Measurements from ENCODE around the gene MINPP1.
"Not testable (repeated sequence)": the region's sequence is repeated elsewhere in the genome, so short reads cannot be mapped to it uniquely, and the experiment has no call there.

Gene MINPP1

GRCh38 chr10:87504640-87505365 lies at the start of gene MINPP1:
Gene MINPP1, plus strand, starts transcription at chr10:87504893. Its CDS starts 23 bp downstream, at chr10:87504916.
- DNase-seq (ENCODE audit: low read depth, low spot score), result peak; percentile 64

GRCh38 chr10:87456586-87457220 lies 48.0 kb upstream of the MINPP1 start:
- not testable (repeated sequence) for DNase-seq (ENCODE audit: low read depth, low spot score)

DNA sequence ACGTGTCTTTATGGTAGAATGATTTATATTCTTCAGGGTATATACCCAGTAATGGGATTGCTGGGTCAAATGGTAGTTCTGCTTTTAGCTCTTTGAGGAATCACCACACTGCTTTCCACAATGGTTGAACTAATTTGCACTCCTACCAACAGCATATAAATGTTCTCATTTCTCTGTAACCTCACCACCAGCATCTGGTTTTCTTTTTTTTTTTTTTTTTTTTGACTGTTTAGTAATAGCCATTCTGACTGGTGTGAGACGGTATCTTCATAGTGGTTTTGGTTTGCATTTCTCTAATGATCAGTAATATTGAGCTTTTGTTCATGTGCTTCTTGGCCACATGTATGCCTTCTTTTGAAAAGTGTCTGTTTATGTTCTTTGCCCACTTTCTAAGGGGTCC lies 42.9 kb upstream of the MINPP1 start:
- DNase-seq (ENCODE audit: low read depth, low spot score), result not testable (repeated sequence)

DNA sequence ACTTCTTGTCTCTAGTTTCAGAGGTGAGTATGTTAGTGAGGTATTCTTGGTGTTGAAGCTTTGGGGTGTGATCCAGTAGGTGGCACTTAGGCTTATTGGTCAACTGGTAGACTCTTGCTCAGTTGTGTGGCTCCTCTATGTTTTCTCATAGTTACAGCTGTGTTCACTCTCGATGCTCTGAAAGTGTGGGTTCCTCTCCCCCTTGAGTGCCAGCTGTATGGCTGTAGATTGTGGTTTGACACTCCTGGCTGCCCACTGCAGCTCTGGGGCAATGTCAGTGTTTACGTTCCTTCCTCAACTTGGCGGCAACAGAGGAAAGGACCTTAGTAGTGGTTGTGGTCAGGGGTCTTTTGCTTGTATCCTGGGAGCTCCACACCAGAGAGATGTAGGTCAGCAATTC lies 37.8 kb upstream of the MINPP1 start:
- not testable (repeated sequence) for DNase-seq (ENCODE audit: low read depth, low spot score)

- DNase-seq (ENCODE audit: low read depth, low spot score), result not testable (repeated sequence)
Measured at GRCh38 chr10:87488733-87489132, 16.0 kb upstream of the MINPP1 start.

- DNase-seq (ENCODE audit: low read depth, low spot score), result not testable (repeated sequence)
Measured at GRCh38 chr10:87490285-87490684, 14.4 kb upstream of the MINPP1 start.

DNA sequence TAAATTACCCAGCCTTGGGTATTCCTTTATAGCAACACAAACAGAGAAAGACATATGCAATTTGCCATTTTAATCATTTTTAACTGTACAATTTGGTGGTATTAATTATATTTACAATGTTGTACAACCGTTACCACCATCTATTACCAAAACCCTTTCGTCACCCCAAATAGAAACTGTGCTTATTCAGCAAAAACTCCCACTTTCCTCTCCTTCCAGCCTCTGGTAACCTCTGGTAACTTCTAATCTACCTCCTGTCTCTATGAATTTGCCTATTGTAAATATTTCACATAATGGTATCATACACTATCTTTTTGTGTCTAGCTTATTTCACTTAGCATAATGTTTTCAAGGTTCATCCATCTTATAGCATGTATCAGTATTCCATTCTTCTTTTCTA lies 12.2 kb upstream of the MINPP1 start:
- DNase-seq (ENCODE audit: low read depth, low spot score), result not testable (repeated sequence)

- not testable (repeated sequence) for DNase-seq (ENCODE audit: low read depth, low spot score)
Measured at GRCh38 chr10:87495446-87495845, 9.2 kb upstream of the MINPP1 start.

GRCh38 chr10:87497386-87497785 lies 7.3 kb upstream of the MINPP1 start:
- not testable (repeated sequence) for DNase-seq (ENCODE audit: low read depth, low spot score)

GRCh38 chr10:87498106-87498789 lies 6.4 kb upstream of the MINPP1 start:
- not testable (repeated sequence) for DNase-seq (ENCODE audit: low read depth, low spot score)

DNA sequence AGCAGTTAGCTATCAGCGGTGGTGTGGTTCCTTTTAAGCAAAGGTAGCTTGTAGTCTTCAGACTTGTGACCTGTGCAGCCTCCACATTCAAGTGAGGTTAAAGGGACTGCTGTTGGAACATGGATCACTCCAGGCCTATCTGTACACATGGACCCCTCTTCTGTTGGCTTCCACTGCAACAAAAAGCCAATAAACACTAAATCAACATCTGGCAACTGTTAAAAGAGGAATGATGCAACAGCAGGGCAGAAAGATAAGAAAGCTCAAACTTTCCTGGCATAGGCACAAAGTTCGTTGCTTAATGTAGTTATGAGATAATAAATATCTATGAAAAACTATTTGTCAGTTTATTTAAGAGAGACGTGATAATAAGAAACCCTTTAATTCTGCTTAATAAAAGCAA lies 4.0 kb upstream of the MINPP1 start:
- DNase-seq (ENCODE audit: low read depth, low spot score), result no peak

DNA sequence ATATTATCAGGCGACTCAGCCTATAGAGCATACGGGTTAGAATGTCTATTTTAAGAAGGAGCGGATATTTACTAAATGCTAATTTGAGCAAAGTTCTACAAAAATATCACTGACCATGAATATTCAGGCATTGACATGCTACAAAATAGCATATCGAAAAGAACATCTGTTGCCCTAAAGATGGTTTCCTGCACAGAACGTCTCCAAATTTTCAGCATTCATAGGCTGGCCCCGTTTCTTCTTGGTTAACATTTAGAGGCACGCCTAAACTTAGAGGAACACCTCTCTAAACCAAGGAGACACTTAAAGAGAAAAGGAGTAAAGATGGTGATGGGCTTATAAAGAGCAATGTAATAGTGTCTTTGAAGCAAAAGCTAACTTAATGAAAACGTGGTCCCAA lies 1.3 kb upstream of the MINPP1 start:
- DNase-seq (ENCODE audit: low read depth, low spot score), result no peak

DNA sequence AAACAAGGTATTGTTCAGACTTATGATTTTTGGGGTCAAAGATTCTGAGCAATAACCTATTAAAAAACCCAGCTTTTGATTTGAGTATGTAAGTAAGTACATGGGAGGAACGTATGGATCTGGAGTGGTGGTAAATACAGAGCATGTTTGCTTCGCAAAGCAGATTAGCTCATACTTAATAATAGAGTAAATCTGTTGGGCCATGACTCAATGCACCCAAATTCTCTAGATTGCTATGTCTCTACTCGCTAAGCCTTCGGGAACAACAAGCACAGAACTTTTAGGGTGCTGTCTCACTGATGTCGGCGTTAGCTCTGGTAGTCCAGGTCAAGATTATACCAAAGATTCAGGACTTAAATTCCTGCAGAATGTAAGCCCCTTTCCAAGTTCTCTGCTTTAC lies 807 bp upstream of the MINPP1 start:
- no peak for DNase-seq (ENCODE audit: low read depth, low spot score)

- no peak for DNase-seq (ENCODE audit: low read depth, low spot score)
Measured at GRCh38 chr10:87504307-87504639, 420 bp upstream of the MINPP1 start.

GRCh38 chr10:87505366-87506111 lies 846 bp downstream of the MINPP1 start:
- DNase-seq (ENCODE audit: low read depth, low spot score), result peak; percentile 30

DNA sequence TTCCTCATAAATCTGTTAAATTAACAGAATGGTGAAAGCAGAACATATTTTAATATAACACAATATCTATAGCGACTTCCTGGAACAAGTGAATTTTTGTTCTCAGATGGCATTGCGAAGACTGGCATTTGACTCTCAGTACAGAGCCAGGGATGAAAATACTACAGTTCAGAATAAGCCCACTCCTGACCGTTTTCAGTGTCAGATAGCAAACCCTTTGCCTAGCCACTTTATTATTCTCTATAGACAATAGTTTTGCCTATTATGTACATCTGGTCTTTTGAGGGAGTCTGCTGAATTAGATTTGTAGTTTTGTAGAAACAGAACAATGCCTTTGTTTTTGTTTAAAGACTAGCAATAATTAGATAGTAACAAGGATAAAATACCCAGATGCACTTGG lies 2.3 kb downstream of the MINPP1 start:
- no peak for DNase-seq (ENCODE audit: low read depth, low spot score)

DNA sequence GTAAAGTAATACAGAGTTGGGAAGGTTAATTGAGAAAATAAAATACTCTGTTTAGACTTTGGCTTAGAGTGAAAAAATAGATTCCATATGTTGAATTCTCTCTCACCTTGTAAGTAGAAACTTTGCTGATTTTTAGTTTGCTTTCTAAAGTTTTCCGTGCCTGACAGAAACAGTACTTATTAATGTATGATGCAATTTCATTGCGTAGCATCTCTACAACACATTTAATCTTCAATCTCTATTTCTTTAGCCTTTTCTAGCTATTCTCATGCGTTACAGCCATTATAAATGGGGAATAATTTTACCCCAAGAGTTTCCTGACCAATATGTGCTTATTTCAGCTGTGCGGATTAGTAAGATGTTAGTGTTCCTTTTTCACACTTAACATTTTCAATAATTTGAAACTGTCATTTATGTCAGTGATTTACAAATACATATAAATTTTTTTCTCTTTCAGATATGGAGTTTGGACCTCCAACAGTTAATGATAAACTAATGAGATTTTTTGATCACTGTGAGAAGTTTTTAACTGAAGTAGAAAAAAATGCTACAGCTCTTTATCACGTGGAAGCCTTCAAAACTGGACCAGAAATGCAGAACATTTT lies 3.3 kb downstream of the MINPP1 start:
- DNase-seq (ENCODE audit: low read depth, low spot score), result no peak

DNA sequence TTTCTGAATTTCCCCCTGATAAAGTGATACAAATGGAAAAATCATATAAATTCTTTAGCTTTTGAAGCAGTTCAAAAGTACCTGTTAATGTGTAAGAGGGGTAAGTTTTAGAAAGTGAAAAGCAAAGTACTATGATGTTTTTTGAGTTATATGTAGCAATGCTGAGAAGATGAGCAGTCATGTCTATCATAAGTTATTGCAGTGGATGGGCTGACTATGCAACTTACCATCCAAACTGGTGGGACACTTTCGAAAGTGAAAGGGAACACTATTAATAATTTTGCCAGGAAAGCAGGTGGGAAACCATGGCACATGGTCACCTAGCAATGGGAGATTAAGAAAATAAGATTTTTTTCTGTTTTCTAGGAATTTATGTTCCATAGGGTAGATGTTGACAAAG lies 4.1 kb downstream of the MINPP1 start:
- no peak for DNase-seq (ENCODE audit: low read depth, low spot score)

GRCh38 chr10:87510025-87510424 lies 5.3 kb downstream of the MINPP1 start:
- DNase-seq (ENCODE audit: low read depth, low spot score), result no peak

GRCh38 chr10:87511526-87511925 lies 6.8 kb downstream of the MINPP1 start:
- DNase-seq (ENCODE audit: low read depth, low spot score), result no peak

DNA sequence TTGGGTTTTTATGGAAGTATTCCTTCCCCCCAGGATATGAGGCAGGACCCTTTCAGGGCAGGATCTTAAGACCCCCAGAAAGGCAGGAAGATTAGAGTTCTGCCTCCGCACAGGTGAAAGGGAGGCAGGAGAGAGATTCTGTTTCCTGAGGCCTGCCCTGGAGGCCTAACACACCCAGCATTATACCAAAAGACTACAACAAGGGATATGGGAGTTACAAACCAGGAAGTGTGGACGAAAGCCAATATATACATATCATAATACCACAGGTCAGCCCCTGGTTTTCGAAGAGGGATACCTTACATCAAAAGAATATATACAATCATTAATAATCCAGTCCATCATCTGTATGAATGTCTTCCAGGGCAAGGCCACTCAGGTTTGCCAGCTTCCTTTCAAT lies 14.2 kb downstream of the MINPP1 start:
- DNase-seq (ENCODE audit: low read depth, low spot score), result no peak

- DNase-seq (ENCODE audit: low read depth, low spot score), result no peak
Measured at GRCh38 chr10:87519582-87519981, 14.9 kb downstream of the MINPP1 start.

Measured in iPS DF 19.7 (cell line).